GM12875 (cell line): ENCODE results near the gene DLK1.

Source experiments
- H3K4me3 ChIP-seq: one replicate; pipeline ENCODE4 v1.5.1; 2011; ENCODE audit warnings: low read depth, low read length, control low read depth
- TF ChIP-seq, protein P1 (sequence below): IDR thresholded peaks from 2 replicates; pipeline ENCODE4 v1.5.1; 2011; ENCODE audit warnings: low read depth, mild to moderate bottlenecking, control low read depth, inconsistent platforms, low read length, moderate library complexity, borderline replicate concordance; ENCODE audit not compliant: insufficient read depth

The DLK1 gene

DNA sequence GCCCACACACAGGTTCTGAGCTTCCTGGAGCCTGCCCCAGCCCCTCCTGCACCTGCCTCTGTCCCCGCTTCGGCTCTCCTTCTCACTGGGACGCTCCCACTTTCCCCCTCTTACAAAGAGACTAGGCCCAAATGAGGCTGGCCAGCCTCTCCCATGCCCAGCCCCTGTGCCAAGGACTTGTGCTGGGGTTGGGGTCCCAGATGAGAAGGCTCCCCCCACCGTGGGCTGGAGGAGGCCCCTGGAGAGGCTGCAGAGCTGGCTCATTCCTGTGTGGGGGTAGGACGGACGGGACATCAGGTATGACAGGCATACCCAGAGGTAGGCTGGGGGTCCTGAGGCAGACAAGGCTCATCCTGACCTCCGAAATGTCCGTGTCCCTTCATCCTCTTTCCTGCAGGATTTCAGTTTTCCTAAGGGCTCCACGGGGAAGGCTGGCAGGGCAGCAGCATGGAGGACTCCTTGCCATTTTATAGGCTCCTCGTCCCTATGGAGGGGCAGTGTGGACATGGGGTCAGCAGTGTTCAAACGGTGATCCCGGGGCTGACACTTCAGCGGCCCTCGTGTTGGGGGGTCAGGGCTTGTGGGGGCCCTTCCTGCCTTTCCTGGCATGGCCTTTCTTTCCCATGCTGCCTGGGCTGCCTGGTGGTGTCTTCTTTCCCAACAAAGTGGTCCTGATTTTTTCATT is 50.1 kb downstream of the DLK1 start:
- TF ChIP-seq, protein P1, sequence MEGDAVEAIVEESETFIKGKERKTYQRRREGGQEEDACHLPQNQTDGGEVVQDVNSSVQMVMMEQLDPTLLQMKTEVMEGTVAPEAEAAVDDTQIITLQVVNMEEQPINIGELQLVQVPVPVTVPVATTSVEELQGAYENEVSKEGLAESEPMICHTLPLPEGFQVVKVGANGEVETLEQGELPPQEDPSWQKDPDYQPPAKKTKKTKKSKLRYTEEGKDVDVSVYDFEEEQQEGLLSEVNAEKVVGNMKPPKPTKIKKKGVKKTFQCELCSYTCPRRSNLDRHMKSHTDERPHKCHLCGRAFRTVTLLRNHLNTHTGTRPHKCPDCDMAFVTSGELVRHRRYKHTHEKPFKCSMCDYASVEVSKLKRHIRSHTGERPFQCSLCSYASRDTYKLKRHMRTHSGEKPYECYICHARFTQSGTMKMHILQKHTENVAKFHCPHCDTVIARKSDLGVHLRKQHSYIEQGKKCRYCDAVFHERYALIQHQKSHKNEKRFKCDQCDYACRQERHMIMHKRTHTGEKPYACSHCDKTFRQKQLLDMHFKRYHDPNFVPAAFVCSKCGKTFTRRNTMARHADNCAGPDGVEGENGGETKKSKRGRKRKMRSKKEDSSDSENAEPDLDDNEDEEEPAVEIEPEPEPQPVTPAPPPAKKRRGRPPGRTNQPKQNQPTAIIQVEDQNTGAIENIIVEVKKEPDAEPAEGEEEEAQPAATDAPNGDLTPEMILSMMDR, result no peak
- no peak overlapping the region for H3K4me3 ChIP-seq

DNA sequence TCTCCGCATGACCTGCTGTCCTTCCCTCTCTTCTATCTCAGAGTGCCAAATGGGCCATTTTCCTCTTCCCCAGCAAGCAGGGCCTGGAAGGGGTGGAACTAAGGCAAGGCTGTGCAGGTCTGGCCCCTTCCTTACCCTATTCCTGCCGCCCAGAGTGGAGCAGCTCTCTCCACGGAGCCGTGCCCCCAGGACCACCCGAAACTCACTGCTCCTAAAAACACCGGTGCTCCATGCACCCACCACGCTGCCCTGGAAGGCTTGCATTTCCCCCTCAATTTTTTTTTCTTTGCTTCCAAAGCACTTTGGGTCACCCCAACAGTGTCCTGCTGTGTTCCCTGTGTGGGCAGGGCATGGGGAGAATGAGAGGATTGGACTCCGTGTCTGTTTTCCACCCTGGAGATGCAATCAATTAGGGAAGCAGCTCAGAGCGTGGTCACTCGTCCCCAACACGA is 50.7 kb downstream of the DLK1 start:
- TF ChIP-seq, protein P1, result no peak
- H3K4me3 ChIP-seq, result no peak overlapping the region

DNA sequence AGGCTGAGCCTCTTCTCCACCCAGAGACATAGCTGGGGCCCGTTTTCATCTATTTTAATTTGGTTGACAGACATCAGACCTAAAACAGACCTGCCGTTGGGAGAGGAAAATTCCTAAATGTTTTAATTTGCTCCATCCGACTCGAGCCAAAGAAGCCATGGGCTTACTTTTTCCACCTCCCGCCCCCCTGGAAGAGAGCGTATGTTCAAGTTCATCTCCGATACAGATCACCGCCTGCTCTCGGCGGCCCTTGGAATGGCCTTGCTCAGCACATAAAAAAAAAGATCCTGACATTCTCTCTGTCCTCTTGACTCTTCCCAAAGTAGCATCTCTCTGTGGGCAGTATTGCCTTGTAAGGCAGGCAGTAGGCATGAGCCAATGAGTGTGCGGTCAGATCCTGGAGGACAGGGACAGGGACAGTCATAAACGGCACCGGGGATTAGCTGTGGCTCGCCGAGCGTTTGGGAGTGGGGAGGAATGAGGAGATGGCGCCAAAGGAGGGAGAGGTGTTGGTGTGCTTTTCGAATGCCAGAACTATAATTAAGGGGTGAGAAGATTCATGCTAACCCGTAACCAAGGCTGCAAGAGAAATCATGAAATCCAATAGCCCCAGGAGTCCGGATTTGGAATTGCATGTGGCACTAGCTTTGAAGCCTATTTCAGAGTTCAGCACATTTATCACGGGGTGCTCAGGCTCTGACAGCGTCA is 51.3 kb downstream of the DLK1 start:
- TF ChIP-seq, protein P1, result no peak
- no peak overlapping the region for H3K4me3 ChIP-seq

DNA sequence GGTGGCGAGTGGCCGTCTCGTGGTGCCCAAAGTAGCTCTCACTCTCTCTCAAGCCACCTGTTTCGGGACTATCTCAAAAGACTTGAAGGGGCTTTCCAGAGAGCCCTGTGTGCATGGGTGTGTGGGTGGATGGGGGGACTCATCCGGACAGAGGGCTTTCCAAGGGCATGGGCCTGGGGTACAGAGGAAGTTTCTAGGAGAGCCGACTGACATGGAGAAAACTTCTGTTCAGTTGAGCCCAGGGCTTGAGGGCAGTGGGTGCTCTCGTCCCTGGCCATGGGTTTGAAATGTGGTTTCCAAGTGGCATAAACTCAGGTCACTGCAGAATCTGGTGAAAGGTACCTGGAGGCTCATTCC is 51.8 kb downstream of the DLK1 start:
- H3K4me3 ChIP-seq, result no peak overlapping the region
- TF ChIP-seq, protein P1, result no peak

DNA sequence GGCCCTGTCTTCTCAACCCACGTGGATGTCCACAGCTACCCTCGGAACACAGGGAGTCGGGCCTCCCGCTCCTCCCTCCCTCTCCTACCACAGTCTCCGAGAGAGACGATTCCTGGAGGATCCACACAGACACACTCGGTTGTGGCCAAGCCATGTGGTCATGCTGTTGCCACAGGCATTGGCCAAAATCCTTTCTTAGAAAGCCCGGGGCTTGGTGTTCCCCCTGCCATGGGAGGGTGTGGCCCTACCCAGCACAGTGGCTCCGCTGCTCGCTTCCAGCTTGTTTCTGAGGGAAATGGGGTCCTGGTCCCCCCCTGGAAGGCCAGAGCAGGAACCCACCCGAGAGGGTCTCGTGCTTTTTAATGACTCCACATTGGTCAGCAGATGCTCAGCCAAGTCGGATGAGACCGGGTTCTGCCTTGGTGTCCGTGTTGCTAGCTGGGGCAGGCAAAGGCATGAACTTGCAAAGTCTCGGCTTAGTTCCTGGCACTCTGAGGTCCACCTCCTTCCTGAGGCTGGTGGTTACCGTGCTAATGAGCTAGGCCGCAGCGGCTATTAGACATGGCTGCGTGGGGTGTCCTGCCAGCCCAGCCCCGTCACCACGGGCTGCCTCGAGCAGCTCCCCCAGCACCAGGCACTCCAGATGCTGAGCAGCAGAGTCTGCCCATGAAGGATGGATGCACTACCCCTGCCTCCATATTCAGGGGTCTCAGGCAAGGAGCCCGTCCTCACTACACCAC is 52.4 kb downstream of the DLK1 start:
- no peak overlapping the region for H3K4me3 ChIP-seq
- TF ChIP-seq, protein P1, result no peak

DNA sequence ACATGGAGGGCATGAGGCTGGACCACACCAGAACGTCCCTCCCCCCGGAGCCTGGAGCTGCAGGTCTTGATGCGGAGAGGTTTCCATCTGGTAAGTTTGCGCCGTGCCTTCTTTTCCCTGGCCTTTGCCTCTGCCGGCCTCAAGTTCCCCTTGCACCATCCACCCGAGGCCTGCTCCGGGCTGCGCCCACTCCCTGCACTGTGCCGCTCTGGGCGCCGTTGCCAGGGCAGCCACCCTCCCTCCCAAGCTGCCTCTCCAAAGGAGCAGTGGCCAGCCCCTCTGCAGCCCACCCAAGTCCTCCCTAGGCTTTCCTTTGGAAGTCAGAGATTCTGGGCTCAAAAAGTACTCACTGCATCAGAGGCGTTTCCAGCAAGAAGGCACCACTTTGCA is 53.0 kb downstream of the DLK1 start:
- TF ChIP-seq, protein P1, result no peak
- no peak overlapping the region for H3K4me3 ChIP-seq

DNA sequence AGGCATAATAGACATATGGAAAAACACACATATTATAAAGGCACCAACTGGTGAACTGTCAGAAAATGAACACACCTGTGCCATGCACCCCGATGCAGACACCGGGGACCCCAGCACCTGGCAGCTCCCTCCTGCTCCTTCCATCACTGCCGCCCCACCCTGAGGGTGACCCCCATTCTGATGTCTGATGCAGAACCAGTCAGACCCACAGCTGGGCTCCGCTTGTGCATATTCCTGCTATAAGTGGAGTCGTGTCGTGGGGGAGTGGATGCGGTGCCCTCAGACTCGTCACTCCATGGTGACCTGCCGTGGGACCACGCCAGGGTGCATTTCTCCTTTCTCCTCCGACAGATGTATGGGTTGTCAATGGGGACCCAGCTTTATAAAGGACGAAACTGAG is 53.6 kb downstream of the DLK1 start:
- TF ChIP-seq, protein P1, result no peak
- H3K4me3 ChIP-seq, result no peak overlapping the region
